Activated T-helper 17 cell treated with anti-CD3 and anti-CD28 coated beads, Interleukin-2, amount 50 U/mL, for 72 hours (primary cell): ENCODE results near the gene ADIPOR2. TPM values are rescaled to one million over a fixed set of nuclear protein-coding genes. Genes with fewer than 3 reads are reported as not detected.
"Not testable (repeated sequence)": the region's sequence is repeated elsewhere in the genome, so short reads cannot be mapped to it uniquely, and the experiment has no call there.

Experiments
- ATAC-seq: fragments of 150-1000 bp; cut with Tn5 transposase; replicated peaks from 2 replicates; pipeline ENCODE4 v1.10.0; 2021; ENCODE audit warnings: mild to moderate bottlenecking, moderate library complexity
- H3K27ac Mint-ChIP-seq: one replicate; pipeline ENCODE4 v1.8.0; 2022; ENCODE audit warnings: mixed read lengths
- H3K27me3 Mint-ChIP-seq: one replicate; pipeline ENCODE4 v1.8.0; 2022; ENCODE audit warnings: mixed read lengths
- H3K36me3 Mint-ChIP-seq: one replicate; pipeline ENCODE4 v1.8.0; 2022; ENCODE audit warnings: low read depth, mild to moderate bottlenecking, mixed read lengths
- H3K4me1 Mint-ChIP-seq: one replicate; pipeline ENCODE4 v1.8.0; 2022; ENCODE audit warnings: mixed read lengths
- H3K4me3 Mint-ChIP-seq: one replicate; pipeline ENCODE4 v1.8.0; 2022; ENCODE audit warnings: mild to moderate bottlenecking, mixed read lengths
- H3K9me3 Mint-ChIP-seq: one replicate; pipeline ENCODE4 v1.8.0; 2022; ENCODE audit warnings: mixed read lengths
- total RNA-seq, 2 donors: library from RNA; stranded (reverse); gene quantifications; one replicate each; pipeline ENCODE4 v1.2.3, GENCODE V29; 2022

ADIPOR2 gene
- total RNA-seq, 2 donors from 2014 or later = 40.0 to 52.9 TPM

GRCh38 chr12:1681493-1681807 is 9.4 kb upstream of the ADIPOR2 start:
- Mint-ChIP-seq H3K27ac (no peak overlapping the region), H3K27me3 (no peaks in the 10 kb centered on the region), H3K36me3 (no peaks in the 10 kb centered on the region), H3K9me3 (no peaks in the 10 kb centered on the region), H3K4me1 (no peaks in the 10 kb centered on the region), H3K4me3 (no peak overlapping the region)
- ATAC-seq = no peak

- Mint-ChIP-seq H3K27ac (peak overlapping the region; percentile 65), H3K4me1 (no peaks in the 10 kb centered on the region), H3K9me3 (no peaks in the 10 kb centered on the region), H3K36me3 (peaks cover 20% of the 10 kb centered on the region), H3K27me3 (no peaks in the 10 kb centered on the region), H3K4me3 (peak overlapping the region; percentile 23)
- no peak for ATAC-seq
Observed at GRCh38 chr12:1688086-1688710, 2.7 kb upstream of the ADIPOR2 start.

GRCh38 chr12:1691123-1692007 is 495 bp downstream of the ADIPOR2 start:
- peaks cover 7% of the 10 kb centered on the region for H3K4me1 Mint-ChIP-seq

GRCh38 chr12:1692226-1692625 is 1.4 kb downstream of the ADIPOR2 start:
- Mint-ChIP-seq H3K36me3 (peaks cover 53% of the 10 kb centered on the region), H3K9me3 (no peaks in the 10 kb centered on the region), H3K27me3 (no peaks in the 10 kb centered on the region), H3K4me3 (peak overlapping the region; percentile 87), H3K4me1 (peaks cover 15% of the 10 kb centered on the region), H3K27ac (peak overlapping the region; percentile 93)
- ATAC-seq = no peak

More at GRCh38 chr12:1691123-1692007, 495 bp downstream of the ADIPOR2 start:
- no peaks in the 10 kb centered on the region for H3K27me3 Mint-ChIP-seq
- H3K27ac Mint-ChIP-seq = peak overlapping the region; percentile 93
- no peaks in the 10 kb centered on the region for H3K9me3 Mint-ChIP-seq
- H3K36me3 Mint-ChIP-seq = peaks cover 45% of the 10 kb centered on the region
- peak overlapping the region; percentile 87 for H3K4me3 Mint-ChIP-seq
- ATAC-seq = peak; percentile 37

- Mint-ChIP-seq H3K36me3 (peaks cover 54% of the 10 kb centered on the region), H3K27me3 (no peaks in the 10 kb centered on the region), H3K27ac (no peak overlapping the region), H3K9me3 (no peaks in the 10 kb centered on the region), H3K4me1 (peaks cover 18% of the 10 kb centered on the region), H3K4me3 (no peak overlapping the region)
- ATAC-seq = no peak
Observed at GRCh38 chr12:1692895-1693610, 2.2 kb downstream of the ADIPOR2 start.

GRCh38 chr12:1695097-1695496 is 4.2 kb downstream of the ADIPOR2 start:
- Mint-ChIP-seq H3K4me1 (peaks cover 18% of the 10 kb centered on the region), H3K36me3 (peaks cover 54% of the 10 kb centered on the region)
- H3K4me3 Mint-ChIP-seq, H3K9me3 Mint-ChIP-seq, H3K27me3 Mint-ChIP-seq, ATAC-seq, H3K27ac Mint-ChIP-seq: not testable (repeated sequence)

- peaks cover 54% of the 10 kb centered on the region for H3K36me3 Mint-ChIP-seq
- no peaks in the 10 kb centered on the region for H3K27me3 Mint-ChIP-seq
- peaks cover 18% of the 10 kb centered on the region for H3K4me1 Mint-ChIP-seq
- H3K27ac Mint-ChIP-seq = peak overlapping the region; percentile 58
- no peak for ATAC-seq
- no peaks in the 10 kb centered on the region for H3K9me3 Mint-ChIP-seq
- H3K4me3 Mint-ChIP-seq = no peak overlapping the region
Observed at GRCh38 chr12:1695886-1696670, 5.2 kb downstream of the ADIPOR2 start.

GRCh38 chr12:1696800-1697199 is 5.9 kb downstream of the ADIPOR2 start:
- no peak overlapping the region for H3K4me3 Mint-ChIP-seq
- no peaks in the 10 kb centered on the region for H3K27me3 Mint-ChIP-seq
- peaks cover 18% of the 10 kb centered on the region for H3K4me1 Mint-ChIP-seq
- no peaks in the 10 kb centered on the region for H3K9me3 Mint-ChIP-seq
- ATAC-seq = no peak
- H3K27ac Mint-ChIP-seq = peak overlapping the region; percentile 58
- peaks cover 48% of the 10 kb centered on the region for H3K36me3 Mint-ChIP-seq

- no peak overlapping the region for H3K4me3 Mint-ChIP-seq
- ATAC-seq = no peak
- H3K4me1 Mint-ChIP-seq = peaks cover 18% of the 10 kb centered on the region
- peak overlapping the region; percentile 10 for H3K27ac Mint-ChIP-seq
- no peaks in the 10 kb centered on the region for H3K9me3 Mint-ChIP-seq
- H3K36me3 Mint-ChIP-seq = peaks cover 44% of the 10 kb centered on the region
- H3K27me3 Mint-ChIP-seq = no peaks in the 10 kb centered on the region
Observed at GRCh38 chr12:1697271-1697670, 6.4 kb downstream of the ADIPOR2 start.

- H3K27me3 Mint-ChIP-seq = no peaks in the 10 kb centered on the region
- H3K36me3 Mint-ChIP-seq = peaks cover 29% of the 10 kb centered on the region
- H3K4me1 Mint-ChIP-seq = peaks cover 18% of the 10 kb centered on the region
- no peaks in the 10 kb centered on the region for H3K9me3 Mint-ChIP-seq
- no peak for ATAC-seq
- H3K27ac Mint-ChIP-seq = no peak overlapping the region
- H3K4me3 Mint-ChIP-seq = no peak overlapping the region
Observed at GRCh38 chr12:1698720-1699119, 7.8 kb downstream of the ADIPOR2 start.

- Mint-ChIP-seq H3K36me3 (no peaks in the 10 kb centered on the region), H3K27ac (no peak overlapping the region), H3K4me3 (no peak overlapping the region), H3K9me3 (no peaks in the 10 kb centered on the region), H3K4me1 (peaks cover 16% of the 10 kb centered on the region), H3K27me3 (no peaks in the 10 kb centered on the region)
- no peak for ATAC-seq
Observed at GRCh38 chr12:1702713-1703112, 11.8 kb downstream of the ADIPOR2 start.

GRCh38 chr12:1703771-1704722 is 13.2 kb downstream of the ADIPOR2 start:
- Mint-ChIP-seq H3K9me3 (no peaks in the 10 kb centered on the region), H3K27ac (no peak overlapping the region), H3K4me3 (no peak overlapping the region), H3K4me1 (peaks cover 16% of the 10 kb centered on the region), H3K27me3 (no peaks in the 10 kb centered on the region), H3K36me3 (no peaks in the 10 kb centered on the region)
- no peak for ATAC-seq
